Measurements from ENCODE around the gene TTC9B. TPM values are rescaled to one million over a fixed set of nuclear protein-coding genes. Genes with fewer than 3 reads are reported as not detected.

TTC9B gene
- total RNA-seq, 4 donors from 2014 or later: not detected

- DNase-seq (ENCODE audit: extremely low spot score): no peak
- no peak for TF ChIP-seq EP300 (IDR thresholded peaks at IDR 0.05)
- TF ChIP-seq CTCF (IDR thresholded peaks at IDR 0.05): no peak
- no peak for TF ChIP-seq POLR2A (IDR thresholded peaks at IDR 0.05; ENCODE audit: low read depth)
- no peak for TF ChIP-seq POLR2AphosphoS5 (IDR thresholded peaks at IDR 0.05)
- WGBS: 90% methylated on average over 7 of the region's 9 CpGs
- H3K4me1 ChIP-seq: peaks cover 13 to 18% (median 18%) of the 10 kb centered on the region in 4 donors
- intact Hi-C loops (cut with DNase I): no loop called here
- H3K36me3 ChIP-seq: peaks cover 64 to 86% (median 83%) of the 10 kb centered on the region in 4 donors
- no peak overlapping the region for H3K27ac ChIP-seq (replicated peaks in 1 of 4)
- no peaks in the 10 kb centered on the region for H3K27me3 ChIP-seq
- H3K4me3 ChIP-seq: no peak overlapping the region
- H3K9me3 ChIP-seq: no peaks in the 10 kb centered on the region
Observed at GRCh38 chr19:40236026-40236355, 17.8 kb upstream of the TTC9B start.

- Histone ChIP-seq H3K4me1 (peaks cover 13 to 18% (median 18%) of the 10 kb centered on the region in 4 donors), H3K9me3 (no peaks in the 10 kb centered on the region), H3K27ac (replicated peaks in 1 of 4) (no peak overlapping the region), H3K4me3 (no peak overlapping the region), H3K27me3 (no peaks in the 10 kb centered on the region), H3K36me3 (peaks cover 63 to 81% (median 77%) of the 10 kb centered on the region in 4 donors)
- WGBS: 93% methylated on average over 3 of the region's 30 CpGs
- DNase-seq (ENCODE audit: extremely low spot score): no peak
- TF ChIP-seq CTCF (IDR thresholded peaks at IDR 0.05) (no peak), EP300 (IDR thresholded peaks at IDR 0.05) (no peak), POLR2AphosphoS5 (IDR thresholded peaks at IDR 0.05) (no peak), POLR2A (IDR thresholded peaks at IDR 0.05; ENCODE audit: low read depth) (no peak)
- intact Hi-C loops (cut with DNase I): no loop called here
Observed at GRCh38 chr19:40235238-40236025, 17.2 kb upstream of the TTC9B start.

- no peak for DNase-seq (ENCODE audit: extremely low spot score)
- H3K27me3 ChIP-seq: no peaks in the 10 kb centered on the region
- 90% methylated on average over 13 of the region's 22 CpGs for WGBS
- intact Hi-C loops (cut with DNase I): no loop called here
- H3K36me3 ChIP-seq: peaks cover 55 to 73% (median 69%) of the 10 kb centered on the region in 4 donors
- H3K27ac ChIP-seq (replicated peaks in 1 of 4): no peak overlapping the region
- peaks cover 13 to 18% (median 18%) of the 10 kb centered on the region in 4 donors for H3K4me1 ChIP-seq
- TF ChIP-seq POLR2AphosphoS5 (IDR thresholded peaks at IDR 0.05): no peak
- no peak for TF ChIP-seq POLR2A (IDR thresholded peaks at IDR 0.05; ENCODE audit: low read depth)
- TF ChIP-seq EP300 (IDR thresholded peaks at IDR 0.05): no peak
- TF ChIP-seq CTCF (IDR thresholded peaks at IDR 0.05): no peak
- no peak overlapping the region for H3K4me3 ChIP-seq
- no peaks in the 10 kb centered on the region for H3K9me3 ChIP-seq
Observed at GRCh38 chr19:40234429-40235237, 16.4 kb upstream of the TTC9B start.

GRCh38 chr19:40233811-40234389 is 15.7 kb upstream of the TTC9B start:
- intact Hi-C loops (cut with DNase I): no loop called here
- no peaks in the 10 kb centered on the region for H3K27me3 ChIP-seq
- H3K4me3 ChIP-seq: no peak overlapping the region
- no peak for TF ChIP-seq CTCF (IDR thresholded peaks at IDR 0.05)
- TF ChIP-seq POLR2AphosphoS5 (IDR thresholded peaks at IDR 0.05): no peak
- no peak for TF ChIP-seq POLR2A (IDR thresholded peaks at IDR 0.05; ENCODE audit: low read depth)
- no peak for TF ChIP-seq EP300 (IDR thresholded peaks at IDR 0.05)
- DNase-seq (ENCODE audit: extremely low spot score): no peak
- H3K27ac ChIP-seq (replicated peaks in 1 of 4): no peak overlapping the region
- H3K9me3 ChIP-seq: no peaks in the 10 kb centered on the region
- WGBS: 90% methylated on average over 20 of the region's 20 CpGs
- H3K4me1 ChIP-seq: peaks cover 13 to 18% (median 18%) of the 10 kb centered on the region in 4 donors
- peaks cover 50 to 65% (median 62%) of the 10 kb centered on the region in 4 donors for H3K36me3 ChIP-seq
